HepG2 (cell line): ENCODE results near the gene ARHGEF3. TPM values are rescaled to one million over a fixed set of nuclear protein-coding genes. Genes with fewer than 3 reads are reported as not detected.

Experiments
- CC2D1A ChIP-seq: sonication (generic); formaldehyde crosslinking; IDR thresholded peaks from 2 replicates; pipeline ENCODE4 v1.8.1; 2023; ENCODE audit warnings: mild to moderate bottlenecking, missing genetic modification reagents
- EED ChIP-seq: sonication (generic); formaldehyde crosslinking; IDR thresholded peaks from 2 replicates; pipeline ENCODE4 v1.5.0; 2020; ENCODE audit warnings: mild to moderate bottlenecking, missing genetic modification reagents
- FOXO1 ChIP-seq: sonication (generic); formaldehyde crosslinking; IDR thresholded peaks from 2 replicates; pipeline ENCODE4 v1.4.0; 2020; ENCODE audit warnings: missing genetic modification reagents
- GABPB1 ChIP-seq: IDR thresholded peaks from 2 replicates; pipeline ENCODE4 v1.6.1; 2016; ENCODE audit warnings: mild to moderate bottlenecking, missing genetic modification reagents, moderate library complexity, missing compliant biosample characterization
- HMG20B ChIP-seq: conservative IDR thresholded peaks from 2 replicates; pipeline ENCODE4 v1.6.1; 2016; ENCODE audit warnings: missing genetic modification reagents, missing compliant biosample characterization
- HOXA9 ChIP-seq: sonication (generic); formaldehyde crosslinking; IDR thresholded peaks from 2 replicates; pipeline ENCODE4 v1.8.1; 2022; ENCODE audit warnings: missing genetic modification reagents, mild to moderate bottlenecking, moderate library complexity, borderline replicate concordance
- KMT2B ChIP-seq: IDR thresholded peaks from 2 replicates; pipeline ENCODE4 v1.6.1; 2016; ENCODE audit warnings: missing genetic modification reagents, missing compliant biosample characterization
- NPAS2 ChIP-seq: sonication (generic); formaldehyde crosslinking; IDR thresholded peaks from 2 replicates; pipeline ENCODE4 v1.8.0; 2022; ENCODE audit warnings: mild to moderate bottlenecking, missing genetic modification reagents, borderline replicate concordance
- POLR2AphosphoS5 ChIP-seq: IDR thresholded peaks from 2 replicates; pipeline ENCODE4 v1.6.1; 2012; ENCODE audit warnings: low read depth, low read length
- SOX5 ChIP-seq: IDR thresholded peaks from 2 replicates; pipeline ENCODE4 v1.6.1; 2016; ENCODE audit warnings: borderline replicate concordance
- SP1 ChIP-seq, 2 experiments: fragments of 450-650 bp in 1 of 2; sonication (generic) in 1 of 2; formaldehyde crosslinking in 1 of 2; IDR thresholded peaks; 2 replicates each; pipeline versions ENCODE4 v1.4.0 to v1.6.1; 2016 to 2020; ENCODE audit warnings: missing genetic modification reagents in 1 of 2
- TAF1 ChIP-seq: sonication (generic); formaldehyde crosslinking; IDR thresholded peaks from 2 replicates; pipeline ENCODE4 v1.4.0; 2020; ENCODE audit warnings: missing genetic modification reagents
- ZFP36L2 ChIP-seq: sonication (generic); formaldehyde crosslinking; IDR thresholded peaks from 2 replicates; pipeline ENCODE4 v1.4.0; 2020; ENCODE audit warnings: missing genetic modification reagents
- ZFX ChIP-seq: sonication (generic); formaldehyde crosslinking; IDR thresholded peaks from 2 replicates; pipeline ENCODE4 v1.4.0; 2020; ENCODE audit warnings: mild to moderate bottlenecking, low read depth, missing genetic modification reagents, moderate library complexity
- ZNF138 ChIP-seq: sonication (generic); formaldehyde crosslinking; IDR thresholded peaks from 2 replicates; pipeline ENCODE4 v1.5.0; 2020; ENCODE audit warnings: mild to moderate bottlenecking, low read depth, missing genetic modification reagents
- ZNF432 ChIP-seq: sonication (generic); formaldehyde crosslinking; IDR thresholded peaks from 2 replicates; pipeline ENCODE4 v1.5.0; 2020; ENCODE audit warnings: missing genetic modification reagents, mild to moderate bottlenecking, borderline replicate concordance
- ZNF552 ChIP-seq: sonication (generic); formaldehyde crosslinking; IDR thresholded peaks from 2 replicates; pipeline ENCODE4 v1.9.0; 2022; ENCODE audit warnings: missing genetic modification reagents, mild to moderate bottlenecking, borderline replicate concordance
- ZNF737 ChIP-seq: sonication (generic); formaldehyde crosslinking; IDR thresholded peaks from 2 replicates; pipeline ENCODE4 v1.5.0; 2020; ENCODE audit warnings: missing genetic modification reagents, mild to moderate bottlenecking, borderline replicate concordance
- ZNF776 ChIP-seq: sonication (generic); formaldehyde crosslinking; IDR thresholded peaks from 2 replicates; pipeline ENCODE4 v1.4.0; 2020; ENCODE audit warnings: mild to moderate bottlenecking, missing genetic modification reagents
- ZNF788 ChIP-seq: sonication (generic); formaldehyde crosslinking; IDR thresholded peaks from 2 replicates; pipeline ENCODE4 v1.5.0; 2020; ENCODE audit warnings: mild to moderate bottlenecking, missing genetic modification reagents, borderline replicate concordance
- polyA plus RNA-seq, 8 experiments: library from polyadenylated mRNA; depleted of rRNA in 3 of 8; stranded (reverse) in 7 of 8; unstranded in 1 of 8; fragments of >200 nt; fragmentation: Illumina TruSeq in 4 of 8; extraction: Trizol in 4 of 8; gene quantifications; 2 replicates each; pipeline versions ENCODE4 v1.2.1 to v1.2.3, GENCODE V29; 2011 to 2016; ENCODE audit warnings: low read depth in 4 of 8, missing spikeins in 1 of 8, mixed read lengths in 1 of 8; ENCODE audit not compliant: insufficient read depth in 1 of 8
- total RNA-seq, 5 experiments: library from RNA; depleted of rRNA; stranded (reverse); fragments of >200 nt; fragmentation: Illumina TruSeq; extraction: Trizol; gene quantifications; 2 replicates each; pipeline ENCODE4 v1.2.3, GENCODE V29; 2016; ENCODE audit warnings: low read depth in 1 of 5
- TF ChIP-seq, protein P1 (sequence below): IDR thresholded peaks from 2 replicates; pipeline ENCODE4 v1.6.1; 2016; ENCODE audit warnings: low read depth, borderline replicate concordance
- TF ChIP-seq, protein P2 (sequence below): sonication (generic); formaldehyde crosslinking; IDR thresholded peaks from 2 replicates; pipeline ENCODE4 v1.4.0; 2020; ENCODE audit warnings: missing genetic modification reagents
- TF ChIP-seq, protein P3 (sequence below): sonication (generic); formaldehyde crosslinking; IDR thresholded peaks from 2 replicates; pipeline ENCODE4 v1.9.0; 2021; ENCODE audit warnings: missing genetic modification reagents, borderline replicate concordance
- TF ChIP-seq, protein P4 (sequence below): sonication (generic); formaldehyde crosslinking; IDR thresholded peaks from 2 replicates; pipeline ENCODE4 v1.8.0; 2022; ENCODE audit warnings: missing genetic modification reagents, low read depth, mild to moderate bottlenecking, borderline replicate concordance
- TF ChIP-seq, protein P5 (sequence below): sonication (generic); formaldehyde crosslinking; IDR thresholded peaks from 2 replicates; pipeline ENCODE4 v1.5.0; 2020; ENCODE audit warnings: mild to moderate bottlenecking, missing genetic modification reagents, moderate library complexity

ARHGEF3 gene
- total and polyA plus RNA-seq, 2 of the 13 experiments (the other 11 are each of a cell fraction or from before 2014, with no cell fraction given) = 14.8 to 23.1 TPM

DNA sequence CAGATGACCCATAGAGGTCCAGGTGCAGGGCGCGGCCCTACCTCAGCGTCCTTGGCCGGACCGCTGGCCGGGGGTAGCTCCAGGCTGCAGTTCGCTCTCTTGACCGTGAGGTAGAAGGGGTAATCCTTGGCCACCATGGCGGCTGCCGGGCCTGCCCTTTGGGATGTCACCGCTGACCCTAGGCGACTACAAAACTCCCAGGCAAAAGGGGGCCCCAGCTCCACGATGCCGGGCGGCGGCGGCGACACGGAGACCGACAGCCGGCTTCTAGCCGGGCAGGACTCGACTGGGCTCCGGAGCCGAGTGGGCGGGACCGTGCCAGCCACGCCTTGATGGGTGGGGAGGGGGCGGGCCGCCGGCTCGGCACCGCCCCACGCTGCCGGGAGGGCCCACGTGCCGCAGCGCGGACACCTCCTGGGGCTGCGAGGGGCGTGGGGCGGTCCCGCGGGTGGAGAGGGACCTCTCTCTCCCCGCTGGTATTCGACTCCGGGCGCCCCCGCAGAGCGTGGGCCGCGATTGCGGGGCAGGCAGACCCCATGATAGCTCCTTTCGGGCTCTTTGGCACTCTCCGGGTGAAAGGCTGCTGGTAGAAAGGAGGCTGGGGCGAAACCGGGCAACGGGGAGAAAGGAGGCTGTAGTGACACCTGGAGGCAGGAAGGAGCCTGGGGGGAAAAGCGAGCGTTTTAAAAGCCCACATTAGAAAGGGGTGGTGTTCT lies at the start of gene ARHGEF3 (continued):
- TF ChIP-seq ZNF138 (CRISPR knock-in tag) = peak; percentile 90; the same call in 1 of the 2 replicates
- no peak for TF ChIP-seq CC2D1A (CRISPR knock-in tag)
- TF ChIP-seq HOXA9 (CRISPR knock-in tag) = no peak
- TF ChIP-seq, protein P1, sequence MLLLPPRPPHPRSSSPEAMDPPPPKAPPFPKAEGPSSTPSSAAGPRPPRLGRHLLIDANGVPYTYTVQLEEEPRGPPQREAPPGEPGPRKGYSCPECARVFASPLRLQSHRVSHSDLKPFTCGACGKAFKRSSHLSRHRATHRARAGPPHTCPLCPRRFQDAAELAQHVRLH (CRISPR knock-in tag) = peak; percentile 53; the same call in 1 of the 2 replicates
- no peak for TF ChIP-seq HMG20B
- TF ChIP-seq SP1 (IDR thresholded peaks at IDR 0.05) = no peak
- peak; percentile 92 for TF ChIP-seq SP1 (CRISPR knock-in tag; IDR thresholded peaks at IDR 0.05)
- TF ChIP-seq ZNF737 (CRISPR knock-in tag) = peak; percentile 82; the same call in 1 of the 2 replicates
- peak; percentile 46 for TF ChIP-seq SOX5 (CRISPR knock-in tag)
- TF ChIP-seq, protein P2, sequence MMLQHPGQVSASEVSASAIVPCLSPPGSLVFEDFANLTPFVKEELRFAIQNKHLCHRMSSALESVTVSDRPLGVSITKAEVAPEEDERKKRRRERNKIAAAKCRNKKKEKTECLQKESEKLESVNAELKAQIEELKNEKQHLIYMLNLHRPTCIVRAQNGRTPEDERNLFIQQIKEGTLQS (CRISPR knock-in tag) = 0 out of 2 replicates have a peak, but pooled peaks have one; percentile 9
- 0 out of 2 replicates have a peak, but pooled peaks have one; percentile 84 for TF ChIP-seq ZNF788
- TF ChIP-seq TAF1 (CRISPR knock-in tag) = peak; percentile 95
- TF ChIP-seq, protein P3, sequence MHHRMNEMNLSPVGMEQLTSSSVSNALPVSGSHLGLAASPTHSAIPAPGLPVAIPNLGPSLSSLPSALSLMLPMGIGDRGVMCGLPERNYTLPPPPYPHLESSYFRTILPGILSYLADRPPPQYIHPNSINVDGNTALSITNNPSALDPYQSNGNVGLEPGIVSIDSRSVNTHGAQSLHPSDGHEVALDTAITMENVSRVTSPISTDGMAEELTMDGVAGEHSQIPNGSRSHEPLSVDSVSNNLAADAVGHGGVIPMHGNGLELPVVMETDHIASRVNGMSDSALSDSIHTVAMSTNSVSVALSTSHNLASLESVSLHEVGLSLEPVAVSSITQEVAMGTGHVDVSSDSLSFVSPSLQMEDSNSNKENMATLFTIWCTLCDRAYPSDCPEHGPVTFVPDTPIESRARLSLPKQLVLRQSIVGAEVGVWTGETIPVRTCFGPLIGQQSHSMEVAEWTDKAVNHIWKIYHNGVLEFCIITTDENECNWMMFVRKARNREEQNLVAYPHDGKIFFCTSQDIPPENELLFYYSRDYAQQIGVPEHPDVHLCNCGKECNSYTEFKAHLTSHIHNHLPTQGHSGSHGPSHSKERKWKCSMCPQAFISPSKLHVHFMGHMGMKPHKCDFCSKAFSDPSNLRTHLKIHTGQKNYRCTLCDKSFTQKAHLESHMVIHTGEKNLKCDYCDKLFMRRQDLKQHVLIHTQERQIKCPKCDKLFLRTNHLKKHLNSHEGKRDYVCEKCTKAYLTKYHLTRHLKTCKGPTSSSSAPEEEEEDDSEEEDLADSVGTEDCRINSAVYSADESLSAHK (CRISPR knock-in tag) = no peak
- peak; percentile 88 for TF ChIP-seq EED
- TF ChIP-seq, protein P4, sequence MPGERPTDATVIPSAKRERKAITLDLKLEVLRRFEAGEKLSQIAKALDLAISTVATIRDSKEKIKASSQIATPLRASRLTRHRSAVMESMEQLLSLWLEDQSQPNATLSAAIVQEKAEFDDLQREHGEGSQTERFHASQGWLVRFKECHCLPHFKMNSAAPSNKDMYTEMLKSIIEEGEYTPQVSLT (CRISPR knock-in tag) = no peak
- 0 out of 2 replicates have a peak, but pooled peaks have one; percentile 3 for TF ChIP-seq FOXO1 (CRISPR knock-in tag)
- TF ChIP-seq NPAS2 = no peak
- no peak for TF ChIP-seq ZFP36L2 (CRISPR knock-in tag)
- TF ChIP-seq ZNF432 (CRISPR knock-in tag) = no peak
- TF ChIP-seq ZNF776 (CRISPR knock-in tag) = peak; percentile 77; the same call in 1 of the 2 replicates
- 0 out of 2 replicates have a peak, but pooled peaks have one; percentile 30 for TF ChIP-seq ZNF552 (CRISPR knock-in tag)
- no peak for TF ChIP-seq KMT2B (CRISPR knock-in tag)
- TF ChIP-seq, protein P5, sequence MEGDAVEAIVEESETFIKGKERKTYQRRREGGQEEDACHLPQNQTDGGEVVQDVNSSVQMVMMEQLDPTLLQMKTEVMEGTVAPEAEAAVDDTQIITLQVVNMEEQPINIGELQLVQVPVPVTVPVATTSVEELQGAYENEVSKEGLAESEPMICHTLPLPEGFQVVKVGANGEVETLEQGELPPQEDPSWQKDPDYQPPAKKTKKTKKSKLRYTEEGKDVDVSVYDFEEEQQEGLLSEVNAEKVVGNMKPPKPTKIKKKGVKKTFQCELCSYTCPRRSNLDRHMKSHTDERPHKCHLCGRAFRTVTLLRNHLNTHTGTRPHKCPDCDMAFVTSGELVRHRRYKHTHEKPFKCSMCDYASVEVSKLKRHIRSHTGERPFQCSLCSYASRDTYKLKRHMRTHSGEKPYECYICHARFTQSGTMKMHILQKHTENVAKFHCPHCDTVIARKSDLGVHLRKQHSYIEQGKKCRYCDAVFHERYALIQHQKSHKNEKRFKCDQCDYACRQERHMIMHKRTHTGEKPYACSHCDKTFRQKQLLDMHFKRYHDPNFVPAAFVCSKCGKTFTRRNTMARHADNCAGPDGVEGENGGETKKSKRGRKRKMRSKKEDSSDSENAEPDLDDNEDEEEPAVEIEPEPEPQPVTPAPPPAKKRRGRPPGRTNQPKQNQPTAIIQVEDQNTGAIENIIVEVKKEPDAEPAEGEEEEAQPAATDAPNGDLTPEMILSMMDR (CRISPR knock-in tag) = peak; percentile 77
- TF ChIP-seq ZFX (CRISPR knock-in tag) = peak; percentile 71
- peak; percentile 70; the same call in 1 of the 2 replicates for TF ChIP-seq GABPB1 (CRISPR knock-in tag)
- peak; percentile 46 for TF ChIP-seq POLR2AphosphoS5
